NCI-H526 (cell line): ENCODE results near the gene C19orf85.
"Not testable (repeated sequence)": the region's sequence is repeated elsewhere in the genome, so short reads cannot be mapped to it uniquely, and the experiment has no call there.

Experiments used
- DNase-seq, 2 experiments: peaks; one replicate each; lab custom pipeline; 2025; lab: John Stamatoyannopoulos, UW

C19orf85 gene

GRCh38 chr19:55440411-55441105 is 24.0 kb downstream of the C19orf85 start:
- DNase-seq = peak in 1 of 2 experiments; percentile 50

DNA sequence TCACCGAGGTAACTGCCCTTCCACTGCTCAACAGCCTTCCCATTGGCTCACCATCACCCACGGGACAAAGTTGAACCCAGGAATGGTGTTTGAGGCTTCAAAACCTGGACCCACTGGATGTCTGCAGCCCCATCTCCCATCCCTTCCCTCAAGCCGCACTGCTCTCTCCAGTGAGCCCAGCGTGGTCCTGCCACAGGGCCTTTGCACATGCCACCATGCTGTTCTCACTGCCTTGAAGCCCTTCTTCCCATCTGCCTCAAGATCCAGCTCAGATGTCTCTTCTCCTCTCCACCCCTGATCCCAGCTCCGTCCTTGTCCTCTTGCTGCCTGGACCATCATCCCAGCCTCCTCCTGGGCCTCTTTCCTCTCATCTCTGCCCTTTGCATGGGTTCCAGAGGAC is 25.5 kb downstream of the C19orf85 start:
- DNase-seq = no peak

DNA sequence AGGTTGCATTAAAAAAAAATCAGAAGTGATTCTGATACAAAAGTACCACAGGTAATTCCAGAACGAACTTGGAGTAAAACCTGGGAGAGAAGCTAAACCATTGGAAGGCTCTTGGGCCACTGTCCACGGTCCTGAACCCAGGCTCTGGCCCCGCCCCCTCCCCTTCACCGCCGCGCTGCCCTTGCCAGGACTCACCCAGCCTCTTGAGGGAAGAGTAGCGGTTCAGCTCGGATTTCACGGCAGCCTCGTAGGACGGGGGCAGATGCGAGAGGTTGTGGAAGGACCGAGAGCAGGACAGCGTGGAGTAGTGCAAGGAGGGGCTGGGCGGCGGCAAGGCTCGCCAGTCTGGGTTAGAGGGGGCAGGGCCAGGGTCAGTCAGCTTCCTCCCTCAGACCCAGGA is 27.1 kb downstream of the C19orf85 start:
- DNase-seq = peak in 1 of 2 experiments; percentile 50

DNA sequence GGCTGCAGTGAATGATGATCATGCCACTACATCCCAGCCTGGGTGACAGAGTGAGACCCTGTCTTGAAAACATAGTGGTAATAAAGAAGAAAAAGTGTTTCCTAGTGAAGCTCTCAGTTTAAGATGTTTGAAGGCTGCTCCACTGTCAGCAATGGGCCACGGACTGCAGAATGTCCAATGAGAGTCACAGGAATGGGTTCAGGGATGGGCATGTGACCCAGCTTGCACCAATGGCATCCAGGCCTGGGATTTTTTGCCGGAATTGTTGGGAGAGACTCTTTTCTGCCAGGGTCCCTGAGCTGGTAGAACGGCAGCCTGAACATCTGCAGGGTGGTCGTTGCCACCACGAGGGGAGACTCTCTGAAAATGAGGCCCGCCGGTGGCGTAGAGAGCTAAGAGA is 27.7 kb downstream of the C19orf85 start:
- DNase-seq = no peak

DNA sequence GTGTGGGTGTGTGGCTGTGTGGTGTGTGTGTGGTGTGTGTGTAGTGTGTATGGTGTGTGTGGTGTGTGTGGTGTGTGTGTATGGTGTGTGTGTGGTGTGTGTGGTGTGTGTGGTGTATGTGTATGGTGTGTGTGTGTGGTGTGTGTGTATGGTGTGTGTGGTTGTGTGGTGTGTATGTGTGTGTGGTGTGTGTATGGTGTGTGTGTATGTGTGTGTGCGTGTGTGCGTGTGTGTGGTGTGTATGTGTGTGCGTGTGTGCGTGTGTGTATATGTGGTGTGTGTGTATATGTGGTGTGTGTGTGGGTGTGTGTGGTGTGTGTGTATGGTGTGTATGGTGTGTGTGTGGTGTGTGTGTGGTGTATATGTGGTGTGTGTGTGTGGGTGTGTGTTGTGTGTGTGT is 29.5 kb downstream of the C19orf85 start:
- no peak for DNase-seq

- no peak for DNase-seq
These were observed 30.1 kb downstream of the C19orf85 start for GRCh38 chr19:55434356-55434919.

- no peak for DNase-seq
These were observed 31.3 kb downstream of the C19orf85 start for GRCh38 chr19:55433292-55433691.

- DNase-seq = no peak
These were observed 32.2 kb downstream of the C19orf85 start for GRCh38 chr19:55432241-55432959.

DNA sequence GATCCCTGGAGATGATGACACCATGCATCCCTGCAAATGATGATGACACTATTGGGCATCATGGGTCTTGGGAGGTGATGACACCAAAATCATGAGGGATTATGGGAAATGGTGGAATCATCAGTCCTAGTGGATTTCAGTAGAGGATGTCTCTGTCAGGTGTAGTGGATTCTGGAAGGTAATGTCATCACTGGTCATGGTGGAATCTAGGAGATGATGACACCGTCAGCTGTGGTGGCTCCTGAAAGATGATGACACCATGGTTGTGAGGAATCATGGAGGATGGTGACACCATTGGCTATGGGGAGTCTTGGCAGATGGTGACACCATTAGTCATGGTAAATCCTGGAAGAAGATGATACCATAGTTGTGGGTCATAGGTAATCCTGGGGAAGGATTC is 33.4 kb downstream of the C19orf85 start:
- no peak for DNase-seq

GRCh38 chr19:55426042-55426441 is 38.5 kb downstream of the C19orf85 start:
- DNase-seq = no peak

- no peak for DNase-seq
These were observed 40.0 kb downstream of the C19orf85 start for GRCh38 chr19:55424518-55424917.

- DNase-seq = no peak
These were observed 41.1 kb downstream of the C19orf85 start for GRCh38 chr19:55423225-55424005.

DNA sequence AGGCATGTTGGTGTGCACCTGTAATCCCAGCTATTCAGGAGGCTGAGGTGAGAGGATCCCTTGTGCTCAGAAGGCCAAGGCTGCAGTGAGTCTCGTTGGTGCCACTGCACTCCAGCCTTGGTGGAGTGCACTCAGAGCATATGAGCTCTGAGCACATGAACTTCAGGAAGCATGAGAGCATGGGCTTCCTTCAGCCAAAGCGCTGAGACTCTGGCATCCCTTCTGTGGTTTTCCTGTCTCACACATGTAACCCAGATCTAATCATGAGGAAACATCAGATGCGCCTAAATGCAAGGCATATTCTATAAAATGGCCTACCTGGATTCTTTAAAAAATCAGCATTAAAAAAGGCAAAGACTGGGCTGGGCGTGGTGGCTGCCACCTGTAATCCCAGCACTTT is 43.3 kb downstream of the C19orf85 start:
- not testable (repeated sequence) for DNase-seq

DNA sequence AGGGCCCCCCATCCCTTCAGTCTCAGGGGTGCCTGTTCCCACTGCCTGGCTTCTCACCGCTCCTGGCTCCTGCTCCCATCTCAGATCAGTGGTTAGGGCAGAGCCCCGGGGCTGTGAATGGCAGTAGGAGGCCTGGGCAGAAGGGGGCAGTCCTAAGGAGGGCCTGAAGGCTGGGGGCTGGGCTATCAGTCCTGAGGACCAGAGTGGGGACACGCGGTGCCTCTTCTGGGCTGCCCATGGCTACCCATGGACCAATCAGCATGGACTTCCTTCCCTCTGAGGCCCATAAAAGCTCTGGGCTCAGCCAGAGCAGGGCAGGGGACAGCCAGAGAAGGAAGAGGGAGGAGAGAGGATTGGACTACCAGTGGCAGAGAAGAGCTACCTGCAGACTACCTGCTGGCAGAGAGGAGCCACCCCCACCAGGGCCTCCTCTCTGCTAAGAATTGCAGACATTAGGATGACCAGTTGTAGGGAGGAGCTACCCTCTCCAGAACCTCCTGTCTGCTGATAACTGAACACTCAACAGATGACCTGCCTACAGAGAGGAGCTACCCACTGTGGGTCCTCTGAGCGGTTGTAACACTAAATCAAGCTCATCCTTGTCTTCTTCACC is 44.8 kb downstream of the C19orf85 start:
- no peak for DNase-seq

DNA sequence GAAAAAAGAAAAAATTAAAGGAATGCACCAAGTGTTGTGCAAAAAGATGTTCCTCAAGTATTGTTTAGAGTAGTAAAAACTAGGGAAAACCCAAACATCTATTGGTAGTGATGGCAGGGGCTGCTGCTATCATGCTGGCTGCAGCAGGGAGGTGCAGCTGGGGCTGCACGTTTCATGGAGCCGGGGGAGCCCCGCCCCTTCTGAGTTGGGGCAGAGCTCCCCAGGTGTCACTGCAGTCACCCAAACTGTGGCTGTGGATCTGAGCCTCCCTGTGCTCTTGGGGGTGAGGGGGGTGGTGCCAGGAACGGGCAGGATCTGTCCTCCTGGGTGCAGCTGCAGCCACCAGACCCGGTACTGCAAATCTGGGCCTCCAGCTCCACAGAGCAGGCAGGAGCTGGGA is 45.4 kb downstream of the C19orf85 start:
- no peak for DNase-seq

DNA sequence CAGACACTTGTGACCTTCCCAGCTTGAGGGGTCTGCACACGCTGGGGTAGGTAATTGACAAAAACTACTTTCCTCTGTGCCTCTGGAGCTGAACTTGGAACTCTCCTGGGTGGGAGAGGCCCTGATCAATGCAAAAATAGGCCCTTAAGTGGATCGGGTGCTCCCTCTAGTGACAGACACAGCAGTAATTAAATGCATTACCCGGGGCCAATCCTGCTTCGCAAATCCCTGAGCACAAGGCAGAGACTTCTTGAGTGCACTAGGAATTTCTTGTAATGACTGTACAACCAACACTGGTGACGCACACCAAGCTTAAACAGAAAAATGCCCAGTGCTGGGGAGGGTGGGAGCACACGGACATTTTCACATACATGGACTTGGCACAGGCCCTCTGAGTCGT is 46.4 kb downstream of the C19orf85 start:
- peak; percentile 75 to 88 for DNase-seq
